GM21529 (cell line): ENCODE results near the gene TENT4A.

Experiments used
- ATAC-seq: cut with Tn5 transposase; IDR thresholded peaks from one replicate; pipeline ENCODE4 v1.9.1; 2021; ENCODE audit not compliant: unreplicated experiment

The TENT4A gene

DNA sequence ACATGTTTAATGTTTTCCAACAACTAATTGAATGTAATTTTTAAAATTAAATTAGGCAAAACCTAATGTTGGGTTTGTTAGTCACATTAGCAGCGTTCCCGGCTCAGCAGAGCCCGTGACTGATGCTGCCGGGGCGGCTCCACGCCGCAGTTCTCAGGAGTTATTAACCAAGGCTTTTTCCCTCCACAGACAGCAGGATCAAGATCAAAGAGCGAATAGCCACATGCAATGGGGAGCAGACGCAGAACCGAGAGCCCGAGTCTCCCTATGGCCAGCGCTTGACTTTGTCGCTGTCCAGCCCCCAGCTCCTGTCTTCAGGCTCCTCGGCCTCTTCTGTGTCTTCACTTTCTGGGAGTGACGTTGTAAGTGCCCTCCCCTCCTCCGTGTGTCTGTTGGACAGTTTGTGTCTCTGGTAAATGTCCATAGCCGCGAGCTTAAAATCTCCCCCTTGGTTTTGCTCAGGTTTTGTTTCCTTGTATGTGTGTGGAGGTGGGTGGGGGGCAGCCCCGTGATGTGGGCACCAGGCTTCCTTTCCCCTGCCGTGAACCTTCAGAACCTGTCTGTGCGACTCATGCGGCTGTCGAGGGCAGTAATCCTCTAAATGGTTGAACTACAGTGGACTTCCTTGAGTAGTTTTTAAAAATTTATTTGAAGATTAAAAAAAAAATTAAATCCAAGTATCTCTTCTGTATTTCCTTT is 37.1 kb downstream of the TENT4A start:
- ATAC-seq, result no peak

DNA sequence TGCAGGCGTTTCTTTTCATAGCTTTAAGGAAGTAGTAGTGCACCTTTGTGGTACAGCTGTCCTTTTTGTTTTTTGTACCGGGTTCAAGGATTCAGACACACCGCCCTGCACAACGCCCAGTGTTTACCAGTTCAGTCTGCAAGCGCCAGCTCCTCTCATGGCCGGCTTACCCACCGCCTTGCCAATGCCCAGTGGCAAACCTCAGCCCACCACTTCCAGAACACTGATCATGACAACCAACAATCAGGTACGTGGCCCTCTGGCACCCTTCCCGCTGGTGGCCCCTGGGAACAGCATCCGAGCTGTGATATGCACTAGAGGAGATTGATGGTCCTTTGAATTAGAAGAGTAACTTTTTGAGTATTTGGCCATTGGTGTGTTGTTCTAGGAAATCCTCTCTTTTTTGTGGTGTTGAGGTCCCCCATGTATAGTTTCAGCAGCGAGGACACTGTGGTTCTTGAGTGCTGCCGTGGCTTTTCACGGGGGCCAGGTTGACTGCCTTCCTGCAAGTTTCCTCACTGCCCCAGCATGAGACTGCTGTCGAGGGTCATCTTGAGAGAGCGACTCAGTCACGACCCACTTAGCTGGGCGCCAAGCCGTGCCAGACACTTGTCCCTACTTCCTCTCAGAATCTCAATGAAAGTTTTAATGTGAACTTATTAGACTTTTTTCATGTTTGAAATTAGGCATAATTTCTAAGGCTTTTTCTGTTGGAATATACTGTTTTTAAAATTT is 37.9 kb downstream of the TENT4A start:
- ATAC-seq, result no peak

DNA sequence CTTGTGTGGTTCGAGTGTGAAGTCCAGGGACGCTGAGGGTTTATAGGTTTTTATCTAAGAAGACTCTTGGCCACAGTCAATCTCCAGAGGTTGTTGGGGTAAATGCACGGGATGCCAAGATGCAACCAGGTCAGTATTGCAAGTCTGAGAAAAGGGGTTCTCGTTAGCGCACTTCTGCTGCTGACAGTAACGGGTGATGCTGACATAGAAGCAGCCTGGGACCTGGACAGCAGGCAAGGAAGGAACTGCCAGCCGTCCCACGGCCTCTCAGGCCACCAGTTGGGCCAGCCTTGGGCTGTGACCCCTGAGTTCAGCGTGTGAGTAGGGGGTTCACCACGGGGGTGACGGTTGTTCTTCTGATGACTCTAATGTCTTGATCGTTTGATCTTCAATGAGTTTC is 39.0 kb downstream of the TENT4A start:
- no peak for ATAC-seq

DNA sequence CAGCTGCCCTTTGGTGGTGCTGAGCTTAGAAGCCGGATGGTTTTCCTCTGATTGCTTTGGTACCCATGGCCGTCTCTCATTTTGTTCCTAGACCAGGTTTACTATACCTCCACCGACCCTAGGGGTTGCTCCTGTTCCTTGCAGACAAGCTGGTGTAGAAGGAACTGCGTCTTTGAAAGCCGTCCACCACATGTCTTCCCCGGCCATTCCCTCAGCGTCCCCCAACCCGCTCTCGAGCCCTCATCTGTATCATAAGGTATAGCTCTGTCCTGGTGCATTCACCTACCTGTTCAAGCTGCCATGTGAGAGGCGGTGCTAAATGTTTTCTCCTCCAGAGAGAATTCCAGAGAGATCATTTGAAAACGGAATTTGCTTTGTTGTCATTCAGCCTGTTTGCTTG is 39.5 kb downstream of the TENT4A start:
- ATAC-seq, result no peak

DNA sequence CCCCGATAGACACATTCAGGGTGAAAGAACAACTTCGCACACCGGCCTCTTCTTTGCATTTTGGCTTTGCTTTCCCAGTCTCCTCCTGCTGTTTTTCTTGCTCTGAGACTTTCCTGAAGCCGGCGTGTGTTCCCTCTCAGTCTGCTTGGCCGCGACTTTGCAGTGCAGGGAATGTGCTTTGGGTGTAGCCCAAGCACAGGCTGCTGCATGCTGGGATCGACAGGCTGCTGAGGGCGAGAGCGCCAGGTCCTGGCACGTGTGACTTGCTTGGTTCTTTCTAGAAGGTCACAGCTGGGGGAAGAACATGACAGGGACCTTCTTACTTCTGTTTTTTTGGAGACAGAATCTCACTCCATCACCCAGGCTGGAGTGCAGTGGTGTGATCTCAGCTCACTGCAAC is 40.6 kb downstream of the TENT4A start:
- no peak for ATAC-seq

DNA sequence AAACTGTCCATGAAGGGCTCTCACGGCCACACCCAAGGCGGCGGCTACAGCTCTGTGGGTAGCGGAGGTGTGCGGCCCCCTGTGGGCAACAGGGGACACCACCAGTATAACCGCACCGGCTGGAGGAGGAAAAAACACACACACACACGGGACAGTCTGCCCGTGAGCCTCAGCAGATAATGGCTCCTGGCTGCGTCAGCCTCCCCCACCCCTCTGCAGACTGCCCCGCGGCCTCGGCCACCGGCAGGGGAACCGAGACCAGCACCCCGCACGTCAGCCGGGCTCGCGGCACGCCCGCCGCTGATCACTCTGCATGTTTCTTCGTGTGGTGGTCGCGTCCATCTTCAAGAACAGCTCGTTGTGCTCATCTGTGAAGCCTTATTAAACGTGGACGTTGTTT is 41.5 kb downstream of the TENT4A start:
- ATAC-seq, result no peak

DNA sequence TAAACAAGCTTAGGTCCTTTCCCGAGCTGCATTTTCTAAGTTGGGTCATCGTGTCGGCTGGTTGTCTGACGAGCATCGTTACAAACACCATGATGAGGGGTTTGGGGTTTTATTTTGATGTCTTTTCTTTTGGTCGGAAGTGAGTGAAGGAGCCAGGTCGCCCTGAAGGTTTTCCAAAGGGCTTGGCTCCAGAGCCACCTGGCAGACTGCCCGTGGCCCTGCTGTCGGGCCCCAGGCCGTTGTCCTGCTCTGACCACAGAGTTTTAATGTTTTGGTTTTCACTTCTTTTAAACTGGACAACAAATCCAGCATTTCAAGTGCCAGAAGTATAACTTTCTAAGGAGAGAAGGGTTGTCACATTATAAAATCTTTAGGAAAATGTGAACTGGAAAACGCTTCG is 42.3 kb downstream of the TENT4A start:
- no peak for ATAC-seq

DNA sequence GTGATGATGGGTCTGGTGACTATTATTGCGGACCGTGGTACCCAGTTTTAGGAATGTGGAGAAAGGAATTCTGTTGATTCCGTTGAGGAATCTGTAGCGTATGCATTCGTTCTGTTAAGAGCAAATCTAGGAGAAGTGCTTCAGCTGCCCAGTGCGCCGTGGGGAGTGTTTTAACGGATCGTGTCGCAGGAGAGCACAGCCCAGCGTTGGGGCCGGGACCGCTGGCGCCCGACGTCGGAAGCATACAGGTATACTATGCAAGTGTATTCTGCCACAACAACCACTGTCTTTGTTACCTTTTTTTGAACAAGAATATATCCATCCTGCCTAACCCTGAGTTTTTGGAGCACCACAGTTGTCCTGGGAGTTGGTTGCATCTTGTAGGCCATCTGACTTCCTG is 42.7 kb downstream of the TENT4A start:
- ATAC-seq, result no peak

DNA sequence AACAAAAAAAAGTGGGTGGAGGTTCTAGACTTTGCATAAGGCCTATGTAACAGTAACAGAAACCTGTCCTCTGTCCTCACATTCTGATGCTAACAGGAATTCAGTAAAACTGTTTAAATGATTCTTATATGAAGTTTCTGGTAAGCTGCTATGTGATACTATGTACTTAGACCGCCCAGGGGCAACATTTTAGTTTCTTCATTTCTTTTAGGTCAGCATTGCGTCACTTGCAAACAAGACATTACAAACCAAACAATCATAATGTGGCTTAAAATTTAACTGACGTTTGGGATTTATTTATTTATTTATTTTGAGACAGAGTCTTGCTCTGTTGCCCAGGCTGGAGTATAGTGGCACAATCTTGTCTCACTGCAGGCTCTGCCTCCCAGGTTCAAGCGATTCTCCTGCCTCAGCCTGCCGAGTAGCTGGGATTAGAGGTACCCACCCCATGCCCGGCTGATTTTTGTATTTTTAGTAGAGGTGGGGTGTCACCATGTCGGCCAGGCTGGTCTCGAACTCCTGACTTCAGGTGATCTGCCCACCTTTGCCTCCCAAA is 44.3 kb downstream of the TENT4A start:
- ATAC-seq, result no peak

DNA sequence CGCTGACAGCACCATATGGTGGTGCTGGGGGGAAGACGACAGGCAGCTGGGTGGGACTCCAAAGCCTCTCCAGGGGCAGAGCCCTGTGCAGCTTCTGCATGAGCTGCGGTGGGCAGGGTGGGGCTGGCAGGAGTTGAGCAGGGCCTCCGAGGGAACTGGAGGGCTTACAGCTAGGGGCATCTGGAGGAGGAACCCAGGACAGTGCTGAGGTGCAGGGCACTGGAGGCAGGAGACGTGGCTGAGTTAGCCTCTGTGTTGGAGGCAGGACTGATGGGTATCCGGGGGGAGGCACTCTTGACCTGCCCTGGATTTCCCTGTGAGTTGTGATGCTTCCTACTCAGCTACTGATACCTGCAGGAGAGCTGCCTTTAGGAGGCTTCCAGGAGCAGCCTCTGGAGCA is 45.0 kb downstream of the TENT4A start:
- ATAC-seq, result no peak

DNA sequence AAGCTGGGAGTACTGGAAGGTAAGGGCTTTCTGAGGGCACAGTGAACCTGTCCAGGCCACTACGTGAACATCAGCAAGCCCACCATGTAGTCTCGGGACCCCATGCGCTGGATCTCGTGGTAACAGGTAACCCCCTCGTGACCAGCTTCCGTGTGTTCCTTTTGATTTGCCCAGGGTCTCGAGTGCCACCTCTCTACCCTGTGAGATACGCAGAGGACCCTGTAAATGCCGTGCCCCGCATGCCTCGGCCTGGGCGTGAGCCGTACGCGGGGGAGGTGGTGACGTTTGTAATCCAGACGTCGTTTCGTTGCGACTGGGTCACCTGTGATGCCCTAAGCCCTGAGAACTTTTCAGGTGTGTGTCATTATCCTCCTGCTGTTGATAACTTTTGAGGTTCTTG is 45.5 kb downstream of the TENT4A start:
- ATAC-seq, result no peak

DNA sequence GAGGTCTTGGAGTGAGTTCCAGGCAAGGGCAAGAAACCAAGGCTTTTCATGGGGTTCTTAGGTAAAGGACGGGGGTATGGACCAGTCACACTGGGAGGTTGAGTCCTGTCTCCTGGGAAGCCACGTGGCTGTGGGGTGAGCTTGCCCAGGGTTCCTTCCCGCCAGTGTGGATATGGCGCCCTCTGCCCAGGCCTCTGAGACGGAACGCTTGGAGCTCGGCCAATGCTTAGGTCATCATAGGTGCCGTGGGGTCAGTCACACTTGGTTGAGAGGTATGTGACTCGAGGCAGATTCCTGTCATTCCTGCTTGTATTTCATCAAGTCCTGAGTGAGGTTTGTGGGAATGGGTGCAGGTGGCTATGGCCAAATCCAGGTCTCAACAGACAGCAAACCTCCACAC is 46.2 kb downstream of the TENT4A start:
- no peak for ATAC-seq

DNA sequence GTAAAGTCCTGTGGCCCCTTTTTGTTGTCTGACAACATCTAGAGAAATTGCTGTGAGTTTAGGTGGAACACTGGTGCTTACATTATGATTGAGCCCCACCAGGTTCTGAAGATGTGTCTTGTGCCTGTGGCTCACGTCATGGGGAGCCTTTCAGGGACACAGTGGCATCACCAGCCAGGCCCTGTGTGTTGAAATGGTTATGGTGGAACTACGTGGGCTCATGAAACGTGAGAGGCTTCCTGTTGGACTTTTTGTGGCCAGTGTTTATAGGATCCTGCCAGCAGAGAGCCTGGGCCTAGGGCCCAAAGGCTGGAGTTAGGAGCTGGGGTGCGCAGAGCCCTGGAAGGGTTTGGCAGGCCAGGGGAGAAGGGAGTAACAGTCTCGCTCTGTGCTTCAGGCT is 46.8 kb downstream of the TENT4A start:
- ATAC-seq, result no peak

DNA sequence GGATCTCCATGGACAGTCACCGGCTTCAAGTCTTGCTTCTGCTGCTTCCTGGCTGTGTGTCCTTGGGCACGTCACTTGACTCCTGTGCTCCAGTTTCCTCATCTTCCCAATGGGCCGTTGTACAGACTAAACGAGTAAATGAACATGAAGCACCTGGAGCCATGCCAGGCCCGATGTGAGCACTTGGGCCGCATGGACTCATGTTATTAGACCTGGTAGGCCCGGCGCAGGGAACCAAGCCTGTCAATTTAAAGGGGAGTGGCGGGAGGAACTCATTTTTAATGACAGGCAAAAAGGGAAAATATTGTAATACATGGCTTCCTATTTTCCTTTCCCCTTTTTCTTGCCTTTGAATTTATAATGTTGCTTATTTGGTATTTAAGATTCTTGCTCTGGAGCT is 47.5 kb downstream of the TENT4A start:
- ATAC-seq, result no peak

DNA sequence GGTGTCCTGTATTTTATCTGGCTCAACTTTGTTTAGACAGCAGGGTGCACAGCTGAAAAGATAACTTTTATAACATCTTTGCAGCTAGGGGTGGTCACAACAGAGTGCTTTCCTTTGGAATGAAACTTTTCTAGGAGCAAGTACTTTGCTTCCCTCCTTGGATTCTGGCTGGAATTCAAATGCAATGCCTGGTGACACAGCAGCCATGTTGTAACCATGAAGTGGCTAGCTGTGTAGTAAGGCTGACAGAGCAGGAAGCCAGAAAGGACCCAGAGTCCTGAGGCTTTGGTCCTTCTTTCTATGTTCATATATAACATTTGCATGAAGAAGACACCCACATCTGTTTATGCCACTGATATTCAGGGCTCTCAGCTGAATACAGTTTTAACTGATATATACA is 48.1 kb downstream of the TENT4A start:
- no peak for ATAC-seq

DNA sequence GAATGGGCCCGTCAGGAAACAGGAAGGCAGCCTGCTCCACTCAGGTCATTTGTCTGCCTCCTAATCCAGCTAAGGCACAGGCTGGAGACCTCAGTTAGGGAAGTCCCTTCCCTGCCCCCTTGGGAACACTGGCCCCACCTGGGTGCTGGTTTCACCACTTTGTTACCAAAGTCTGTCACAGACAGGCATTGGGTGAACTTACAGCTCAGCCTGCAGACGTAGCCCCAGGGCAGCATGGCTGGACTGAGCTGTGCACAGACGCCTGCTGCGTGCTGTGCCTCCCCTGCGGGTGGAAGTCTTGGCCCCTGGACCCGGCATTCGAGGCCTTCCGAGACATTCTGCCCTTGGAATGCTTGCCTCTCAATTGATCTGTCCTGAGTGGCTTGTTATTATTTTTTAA is 48.9 kb downstream of the TENT4A start:
- ATAC-seq, result no peak

DNA sequence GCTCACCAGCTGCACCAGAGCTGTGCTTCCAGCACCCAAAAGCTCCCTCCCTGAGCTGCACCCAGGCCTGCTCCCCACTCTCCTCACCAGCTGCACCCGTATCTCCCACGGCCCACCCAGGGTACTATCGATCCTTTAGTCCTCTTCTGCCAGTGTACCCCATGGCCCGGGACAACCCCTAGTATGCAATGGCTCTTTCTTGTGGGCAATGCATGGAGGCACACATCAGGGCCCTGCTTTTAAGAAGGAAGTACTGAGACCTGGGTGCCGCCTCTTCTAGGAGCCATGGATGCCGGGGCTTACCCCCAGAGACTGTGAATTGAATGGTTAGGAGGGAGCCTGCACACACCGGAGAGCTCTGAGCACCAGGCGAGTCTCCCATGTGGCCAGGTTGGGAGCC is 49.5 kb downstream of the TENT4A start:
- no peak for ATAC-seq

DNA sequence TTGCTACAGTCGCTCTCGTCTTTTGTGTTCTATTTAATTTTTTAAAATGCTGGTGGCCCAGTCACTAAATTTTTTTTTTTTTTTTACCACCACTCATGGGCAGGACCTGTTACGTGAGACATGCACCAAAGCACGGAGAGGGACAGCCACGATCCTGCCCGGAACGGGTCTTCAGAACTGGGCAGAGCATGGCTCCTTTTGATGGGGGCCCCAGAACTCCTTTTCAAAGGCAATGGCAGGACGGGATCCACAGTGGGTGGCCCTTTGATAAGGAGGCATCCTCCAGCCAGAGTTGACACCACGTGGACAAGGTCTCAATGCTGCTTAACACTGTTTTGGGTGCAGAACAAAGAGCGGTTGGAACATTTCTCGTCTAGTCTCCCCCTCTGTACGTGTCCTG is 50.0 kb downstream of the TENT4A start:
- ATAC-seq, result no peak

DNA sequence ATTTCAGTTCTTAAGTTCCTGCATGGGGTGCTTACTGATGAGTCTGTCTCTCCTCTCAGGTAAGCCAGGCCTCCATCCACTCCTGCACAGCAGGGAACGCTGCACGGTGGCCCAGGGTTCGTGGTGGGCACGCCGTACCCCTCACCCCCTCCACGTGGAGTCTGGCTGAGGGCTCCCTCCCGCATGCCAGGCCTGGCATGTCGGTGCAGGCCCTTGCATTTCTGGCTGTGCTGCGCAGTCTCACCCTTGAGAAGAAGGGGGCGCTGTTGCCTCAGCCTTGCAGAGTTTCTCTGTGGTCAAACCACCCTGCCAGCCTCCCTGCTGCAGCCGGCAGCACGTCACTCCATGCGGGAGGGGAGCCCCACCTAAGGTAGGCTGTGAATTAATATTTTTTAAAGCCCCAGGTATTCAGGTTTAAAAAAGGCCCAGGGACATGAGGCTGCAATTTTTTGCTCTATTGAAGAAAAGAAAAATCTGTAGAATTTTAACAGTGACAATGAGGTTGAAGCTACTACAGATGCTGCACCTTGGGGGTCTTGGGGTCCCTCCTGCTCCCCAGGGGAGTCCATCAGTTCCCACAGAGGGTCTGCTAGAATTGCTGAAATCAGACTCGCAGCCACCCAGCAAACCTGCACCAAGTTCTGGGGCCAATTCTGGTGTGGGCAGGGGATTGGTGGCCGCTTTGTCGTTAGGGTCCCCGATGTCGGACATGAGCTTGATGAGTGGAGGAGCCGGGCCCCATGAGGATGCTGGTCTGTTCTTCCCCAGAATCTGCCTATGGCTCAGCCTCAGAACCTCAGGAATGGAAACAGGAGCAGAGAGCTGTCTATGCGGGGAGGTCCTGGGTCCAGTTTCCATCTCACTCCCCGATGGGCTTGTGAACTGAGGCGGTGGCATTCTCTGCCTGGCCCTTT is 52.6 kb downstream of the TENT4A start:
- peak; percentile 91 for ATAC-seq

DNA sequence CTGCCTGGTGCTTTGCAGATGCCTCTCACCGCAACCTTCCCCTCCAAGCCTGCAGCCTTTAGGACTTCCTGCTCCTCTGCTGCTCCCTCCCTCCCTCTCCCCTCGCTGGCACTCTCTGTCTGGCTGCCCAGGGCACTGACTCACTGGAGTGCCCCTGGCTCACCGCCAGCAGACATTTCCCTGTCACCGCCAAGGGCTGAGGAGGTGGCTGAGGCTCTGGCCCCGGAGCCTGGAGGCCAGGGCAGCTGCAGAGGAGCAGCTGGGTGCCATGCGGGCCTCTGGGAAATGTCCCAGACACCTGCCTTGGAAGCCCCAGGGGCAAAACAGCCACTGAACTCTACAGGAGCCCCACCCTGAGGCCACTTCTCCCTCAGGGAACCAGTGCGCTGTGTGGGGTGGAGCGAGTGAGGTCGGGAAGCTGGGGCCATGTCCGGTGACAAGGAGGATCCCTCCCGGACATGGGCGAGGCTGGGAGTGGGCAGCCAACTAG is 53.4 kb downstream of the TENT4A start:
- no peak for ATAC-seq

DNA sequence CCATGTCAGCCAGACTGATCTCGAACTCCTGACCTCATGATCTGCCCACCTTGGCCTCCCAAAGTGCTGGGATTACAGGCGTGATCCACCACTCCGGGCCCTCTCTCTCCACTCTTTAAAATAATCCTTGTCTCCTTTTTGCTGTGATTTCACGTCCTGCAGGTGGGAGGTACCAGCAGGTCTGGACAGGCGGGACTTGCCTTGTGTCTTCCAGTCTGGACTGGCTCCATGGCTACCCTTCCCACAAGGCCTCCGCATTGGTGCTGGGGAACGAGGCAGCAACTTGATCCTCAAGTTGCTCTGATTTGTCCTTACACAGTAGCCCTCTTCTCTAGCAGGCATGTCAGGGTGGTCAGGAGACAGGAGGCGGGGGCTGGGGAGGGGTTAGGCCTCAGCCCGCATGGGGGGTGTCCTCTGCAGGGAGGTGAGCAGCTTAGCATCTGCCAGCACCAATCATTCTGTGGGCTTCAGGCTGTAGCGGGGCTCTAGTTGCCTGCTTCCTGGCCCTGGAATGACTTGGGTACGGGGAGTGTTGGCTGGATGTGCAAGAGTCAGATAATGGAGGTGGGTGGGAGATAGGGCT is 54.3 kb downstream of the TENT4A start:
- no peak for ATAC-seq
